Suppressor macrophage (primary cell): ENCODE results near the gene BCKDHB.

ENCODE experiments used
- DNase-seq, 4 experiments: peaks; one replicate each; pipeline ENCODE4 v3.0.0-alpha.2; 2020 to 2022

BCKDHB gene

GRCh38 chr6:80268865-80269730 lies 162.6 kb downstream of the BCKDHB start:
- no peak for DNase-seq

DNA sequence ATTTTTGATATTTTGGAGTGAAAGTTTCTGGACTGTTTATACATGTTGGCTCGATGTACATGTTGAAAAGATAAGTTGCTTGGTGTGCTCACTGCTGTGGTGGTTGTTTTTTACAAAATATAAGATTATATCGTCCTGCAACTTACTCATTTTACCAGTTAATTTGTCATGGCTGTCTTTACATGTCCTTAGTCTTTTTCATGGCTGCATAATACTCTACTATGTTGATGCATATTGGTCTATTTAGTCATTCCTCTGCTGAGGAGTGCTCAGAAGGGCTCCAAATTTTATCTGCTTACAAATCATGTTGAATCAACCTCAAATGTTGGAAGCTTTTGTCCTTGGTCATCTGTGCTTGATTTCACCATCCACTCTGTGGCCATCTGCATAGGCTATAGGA lies 164.6 kb downstream of the BCKDHB start:
- no peak for DNase-seq

GRCh38 chr6:80272988-80273387 lies 166.5 kb downstream of the BCKDHB start:
- no peak for DNase-seq

DNA sequence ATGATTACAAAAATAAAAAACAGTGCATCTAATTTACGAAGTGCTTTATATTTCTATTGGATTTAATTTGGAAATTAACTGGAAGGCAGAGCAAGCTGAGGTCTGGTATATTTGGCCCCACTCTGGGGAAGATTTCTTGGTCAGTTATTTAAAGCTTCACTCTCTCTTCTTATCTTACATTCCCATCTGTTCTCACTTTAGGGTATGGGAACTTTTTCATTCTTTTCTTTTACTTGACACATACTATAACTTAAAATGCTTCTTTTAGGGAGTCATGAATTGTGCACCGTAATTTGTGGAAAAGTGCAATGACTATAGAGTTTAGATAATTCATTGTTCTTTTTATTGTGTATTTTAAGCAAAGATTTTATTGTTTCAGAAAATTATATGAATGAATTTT lies 170.4 kb downstream of the BCKDHB start:
- DNase-seq, result no peak

DNA sequence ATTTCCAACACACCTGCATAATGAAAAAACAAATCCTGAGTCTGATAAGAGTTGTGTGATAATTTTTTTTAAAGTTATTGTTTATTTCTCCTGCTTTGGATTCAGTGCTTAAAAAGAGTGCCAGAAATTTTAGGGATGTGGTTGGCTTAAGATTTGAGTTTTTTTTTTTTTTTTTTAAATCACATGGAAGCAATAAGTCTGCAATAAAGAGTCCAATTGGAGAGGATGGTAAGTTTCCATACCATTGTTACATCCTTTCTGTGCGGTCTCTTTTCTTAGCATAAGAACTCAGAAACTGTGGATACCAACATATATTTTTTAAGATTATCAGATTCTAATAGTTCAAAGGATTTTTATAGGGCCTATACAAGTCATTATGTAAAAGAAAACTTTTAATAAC lies 171.0 kb downstream of the BCKDHB start:
- no peak for DNase-seq

DNA sequence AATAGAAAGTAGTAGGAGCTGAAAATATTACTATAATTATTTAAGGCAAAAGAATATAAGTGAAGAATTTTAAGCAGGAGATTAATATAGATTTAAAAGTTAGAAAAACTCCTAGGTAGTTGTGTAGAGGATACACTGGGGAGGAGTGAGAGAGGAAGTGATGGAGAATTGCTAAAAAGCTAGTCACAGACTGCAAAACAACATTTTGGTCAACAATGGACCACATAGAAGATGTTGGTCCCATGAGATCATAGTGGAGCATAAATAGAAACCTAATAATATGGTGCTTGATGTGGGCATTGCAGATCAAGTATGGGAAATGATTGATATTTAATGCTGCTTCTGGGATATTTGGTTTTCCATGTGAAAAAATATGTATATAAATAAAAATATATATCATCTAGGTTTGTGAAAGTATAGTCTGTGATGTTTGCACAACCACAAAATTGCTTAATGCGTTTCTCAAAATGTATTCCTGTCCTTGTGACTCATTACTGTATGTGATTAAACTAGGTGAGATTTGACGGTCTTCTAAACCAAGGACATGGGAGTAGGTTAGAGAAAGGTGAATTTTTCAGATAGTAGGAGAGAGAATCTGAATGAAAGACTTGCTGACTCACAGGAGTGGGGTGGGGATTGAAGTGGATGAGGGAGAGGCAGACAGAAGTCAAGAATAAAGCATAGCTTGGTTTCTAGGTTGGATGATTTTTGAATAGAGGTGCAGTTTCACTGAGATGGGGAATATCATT lies 174.0 kb downstream of the BCKDHB start:
- no peak for DNase-seq

GRCh38 chr6:80282913-80283554 lies 176.6 kb downstream of the BCKDHB start:
- no peak for DNase-seq

GRCh38 chr6:80287112-80287511 lies 180.6 kb downstream of the BCKDHB start:
- no peak for DNase-seq

GRCh38 chr6:80287607-80288006 lies 181.1 kb downstream of the BCKDHB start:
- no peak for DNase-seq

GRCh38 chr6:80289727-80290126 lies 183.3 kb downstream of the BCKDHB start:
- DNase-seq, result no peak

DNA sequence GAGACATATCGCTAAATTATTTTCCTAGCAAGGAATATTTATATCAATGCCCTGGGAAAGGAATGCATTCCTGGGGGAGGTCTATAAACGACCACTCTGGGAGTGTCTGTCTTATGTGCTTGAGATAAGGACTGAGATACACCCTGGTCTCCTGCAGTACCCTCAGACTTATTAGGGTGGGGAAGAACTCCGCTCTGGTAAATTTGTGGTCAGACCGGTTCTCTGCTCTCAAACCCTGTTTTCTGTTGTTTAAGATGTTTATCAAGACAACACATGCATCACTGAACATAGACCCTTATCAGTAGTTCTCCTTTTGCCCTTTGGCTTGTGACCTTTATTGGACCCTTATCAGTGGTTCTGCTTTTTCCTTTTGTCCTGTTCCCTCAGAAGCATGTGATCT lies 188.1 kb downstream of the BCKDHB start:
- DNase-seq, result peak in 1 of 4 experiments; percentile 2

DNA sequence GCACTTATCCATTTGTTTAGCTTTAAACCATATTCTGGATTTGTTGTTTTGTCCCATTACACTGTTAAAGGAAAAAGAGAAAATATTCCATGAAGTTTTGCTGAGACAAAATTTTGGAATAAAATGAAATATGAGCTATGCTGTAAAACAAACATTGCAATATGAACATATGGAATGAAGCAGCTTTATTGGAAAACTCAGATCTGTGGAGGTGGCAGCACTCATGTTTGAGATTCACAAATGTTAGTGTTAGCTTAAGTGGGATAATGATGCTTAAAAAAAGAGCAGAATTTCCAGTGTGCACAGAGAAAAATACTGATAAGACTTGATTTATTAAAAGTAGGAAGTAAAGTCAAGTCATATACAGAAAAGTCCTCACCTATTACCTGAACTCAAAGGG lies 196.2 kb downstream of the BCKDHB start:
- DNase-seq, result no peak

DNA sequence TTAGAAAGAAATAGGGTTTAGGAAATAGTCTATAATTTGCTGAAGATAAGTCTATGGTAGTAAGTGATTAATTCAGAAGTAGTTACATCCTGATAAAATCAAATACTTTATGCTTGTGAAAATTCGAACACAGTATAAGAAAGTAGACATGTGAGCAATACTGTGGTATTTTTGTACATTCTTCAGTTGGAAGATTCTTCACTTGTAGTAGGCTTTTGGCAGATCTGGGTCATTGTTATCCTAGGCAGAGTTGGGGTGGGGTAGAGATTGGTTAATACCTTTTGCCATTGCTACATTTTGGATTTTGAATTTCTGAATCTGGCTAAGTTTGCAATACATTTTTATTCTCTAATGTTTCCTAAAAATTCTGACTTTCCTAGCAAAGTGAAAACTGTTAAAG lies 197.5 kb downstream of the BCKDHB start:
- no peak for DNase-seq

GRCh38 chr6:80314531-80314930 lies 208.1 kb downstream of the BCKDHB start:
- no peak for DNase-seq

GRCh38 chr6:80316686-80317231 lies 210.3 kb downstream of the BCKDHB start:
- DNase-seq, result no peak

DNA sequence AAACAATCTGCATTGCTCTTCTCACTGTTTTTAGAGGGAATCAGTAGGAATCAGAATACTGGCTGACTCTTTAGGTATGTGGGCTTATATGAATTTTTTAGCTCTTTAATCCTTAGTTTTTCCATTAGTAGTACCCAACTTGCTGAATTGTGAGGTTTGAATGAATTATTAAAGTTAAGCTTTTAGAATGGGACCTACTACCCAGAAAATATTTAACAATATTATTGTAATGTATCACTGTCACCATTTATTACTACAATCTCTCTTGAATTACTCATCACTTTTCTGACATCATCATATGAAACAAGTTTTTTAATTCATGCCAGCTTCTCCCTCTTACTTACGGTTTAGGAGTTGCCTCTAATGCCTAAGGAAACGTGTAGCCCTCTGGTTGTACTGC lies 212.7 kb downstream of the BCKDHB start:
- no peak for DNase-seq

DNA sequence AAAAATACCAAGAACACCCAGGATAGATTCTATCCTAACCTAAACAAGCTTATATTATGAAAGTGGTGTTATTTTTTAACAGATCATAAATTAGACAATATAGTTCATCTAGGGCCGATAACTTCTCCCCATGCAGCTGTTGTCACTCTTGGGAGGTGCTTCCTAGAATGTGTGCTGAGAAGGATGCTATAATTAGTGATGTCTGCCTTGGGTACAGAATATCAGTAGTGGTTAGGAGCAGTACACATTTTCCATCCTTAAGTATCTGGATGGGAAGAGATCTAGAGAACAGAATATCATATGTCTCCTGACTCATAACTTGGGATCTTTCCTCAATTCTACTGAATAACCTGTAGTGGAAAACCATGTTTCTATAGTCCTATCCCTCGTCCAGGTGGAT lies 214.5 kb downstream of the BCKDHB start:
- no peak for DNase-seq

DNA sequence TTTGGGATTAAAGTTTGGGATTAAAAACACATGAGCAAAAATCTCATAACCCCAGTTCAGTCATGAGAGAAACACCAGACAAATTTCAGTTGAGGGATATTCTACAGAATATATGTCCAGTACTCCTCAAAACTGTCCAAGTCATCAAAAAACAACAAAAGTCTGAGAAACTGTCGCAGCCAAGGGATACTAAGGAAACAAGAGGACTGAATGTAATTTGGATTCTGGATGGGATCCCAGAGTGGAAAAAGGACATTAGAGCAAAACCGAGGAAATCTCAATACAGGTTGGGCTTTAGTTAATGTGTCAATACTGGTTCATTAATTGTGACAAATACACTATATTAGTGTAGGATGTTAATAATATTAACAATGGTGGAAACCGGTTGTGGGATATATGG lies 219.3 kb downstream of the BCKDHB start:
- DNase-seq, result no peak

DNA sequence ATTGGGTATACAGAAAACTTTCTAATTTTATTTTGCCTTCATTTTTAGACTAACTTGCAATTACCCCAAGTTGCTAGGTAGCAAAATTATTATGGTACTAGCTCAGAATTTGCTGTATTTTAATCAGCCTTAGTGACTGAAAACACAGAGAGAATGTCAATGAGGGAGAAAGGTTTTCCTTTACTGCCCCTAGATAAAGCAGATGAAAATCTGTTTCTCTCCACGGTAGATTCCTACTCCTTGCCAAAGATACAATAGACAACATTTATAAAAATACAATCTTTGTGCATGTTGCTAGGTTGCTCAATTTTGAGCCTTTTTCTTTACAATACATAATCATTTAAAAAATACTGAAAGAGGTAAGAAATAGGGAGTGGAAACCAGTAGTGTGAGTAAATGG lies 222.2 kb downstream of the BCKDHB start:
- DNase-seq, result no peak

DNA sequence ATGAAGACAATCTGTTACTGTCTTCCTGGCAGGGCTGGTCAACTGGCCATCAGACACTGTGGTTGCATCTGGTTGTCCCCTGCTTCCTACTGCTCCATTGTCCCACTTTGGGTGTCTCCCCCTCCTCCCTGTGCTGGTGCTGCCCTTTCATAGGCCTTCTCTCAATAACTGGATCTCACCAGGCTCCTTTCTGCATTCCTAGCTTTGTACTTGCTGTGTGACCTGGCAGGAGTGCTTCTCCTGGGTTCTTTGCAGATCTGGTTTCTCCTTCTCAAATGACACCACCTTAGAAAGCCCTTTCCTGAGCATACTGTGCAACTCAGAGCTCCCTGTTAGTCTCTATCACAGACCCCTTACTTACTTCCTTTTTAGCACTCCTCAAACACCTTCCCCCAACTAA lies 223.0 kb downstream of the BCKDHB start:
- no peak for DNase-seq

GRCh38 chr6:80330961-80331360 lies 224.5 kb downstream of the BCKDHB start:
- no peak for DNase-seq

DNA sequence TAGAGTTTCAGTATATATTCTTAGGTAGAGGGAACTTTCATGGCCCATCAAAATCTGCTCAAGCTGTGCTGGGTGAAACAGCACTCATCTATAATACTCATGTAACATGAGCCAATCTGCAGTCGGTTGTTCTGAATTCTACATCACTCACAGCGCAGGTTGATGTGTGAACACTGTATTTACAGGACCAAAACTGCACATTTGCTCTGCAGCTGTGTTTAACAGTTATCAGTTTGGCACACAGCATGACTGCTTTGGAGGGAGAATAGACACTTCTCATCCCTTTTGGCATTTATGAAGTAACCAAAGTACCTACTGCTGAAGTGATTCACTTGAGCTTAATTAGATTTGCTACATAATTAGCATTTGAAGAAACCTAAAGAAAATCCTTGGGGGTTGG lies 225.1 kb downstream of the BCKDHB start:
- DNase-seq, result no peak

DNA sequence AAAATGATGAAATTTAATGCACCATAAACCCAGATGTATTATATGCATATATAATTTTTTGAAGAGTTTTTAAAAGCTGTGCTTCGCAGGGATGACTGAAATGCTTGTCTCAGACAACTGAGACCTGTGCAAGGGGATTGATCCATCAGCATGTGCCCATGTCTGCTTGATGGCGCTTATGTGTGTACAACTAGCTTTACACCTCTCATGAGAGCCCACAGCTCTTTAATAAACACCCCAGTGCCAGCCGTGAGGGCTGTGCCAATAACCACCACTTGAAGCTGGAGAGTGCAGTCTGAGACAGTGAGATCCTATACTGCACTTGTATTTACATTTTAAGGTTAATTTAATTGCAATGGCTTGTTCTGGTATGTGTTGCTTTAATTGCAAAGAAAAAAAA lies 225.5 kb downstream of the BCKDHB start:
- DNase-seq, result no peak
